Measurements from ENCODE around the gene ANXA7. TPM values are rescaled to one million over a fixed set of nuclear protein-coding genes. Genes with fewer than 3 reads are reported as not detected.

The ANXA7 gene
- total and polyA plus RNA-seq, 2 donors (not counting 3 experiments of a cell fraction or from before 2014, with no cell fraction given), result 56.5 to 81.6 TPM

DNA sequence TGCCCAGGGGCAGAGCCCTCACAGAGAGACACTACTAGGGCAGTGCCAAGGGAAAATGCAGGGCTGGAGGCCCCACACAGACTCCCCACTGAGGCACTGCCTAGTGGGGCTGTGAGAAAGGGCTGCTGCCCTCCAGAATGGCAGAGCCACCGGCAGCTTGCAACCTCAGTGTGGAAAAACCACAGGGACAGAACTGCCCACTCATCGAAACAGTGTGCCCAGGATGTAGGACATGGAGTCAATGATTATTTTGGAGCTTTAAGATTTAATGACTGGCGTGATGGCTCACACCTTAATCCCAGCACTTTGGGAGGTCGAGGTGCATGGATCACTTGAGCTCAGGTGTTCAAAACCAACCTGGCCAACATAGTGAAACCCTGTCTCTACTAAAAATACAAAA is 47.0 kb upstream of the ANXA7 start:
- FAIRE-seq, result no peak
- peaks cover 0 to 2% of the 10 kb centered on the region in 2 experiments for H3K36me3 ChIP-seq (ENCODE audit: control insufficient read depth in 2 of 2, extremely low read depth in 1 of 2, insufficient read depth in 2 of 2, low read length in 2 of 2)
- TF ChIP-seq, protein P1, sequence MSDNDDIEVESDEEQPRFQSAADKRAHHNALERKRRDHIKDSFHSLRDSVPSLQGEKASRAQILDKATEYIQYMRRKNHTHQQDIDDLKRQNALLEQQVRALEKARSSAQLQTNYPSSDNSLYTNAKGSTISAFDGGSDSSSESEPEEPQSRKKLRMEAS (IDR thresholded peaks at IDR 0.05; ENCODE audit: insufficient read depth, insufficient read length), result no peak
- no peak for TF ChIP-seq FOS (IDR thresholded peaks at IDR 0.05; ENCODE audit: borderline replicate concordance, insufficient read depth, low read length)
- TF ChIP-seq GATA2 (IDR thresholded peaks at IDR 0.05; ENCODE audit: insufficient read depth, insufficient read length, low read depth, low read length), result no peak
- no peak for TF ChIP-seq JUN (IDR thresholded peaks at IDR 0.05; ENCODE audit: borderline replicate concordance, insufficient read depth, insufficient read length, low read depth)
- TF ChIP-seq MYC (IDR thresholded peaks at IDR 0.05; ENCODE audit: low read depth, low read length), result no peak
- no peak for TF ChIP-seq POLR2AphosphoS5 (IDR thresholded peaks at IDR 0.05; ENCODE audit: insufficient read depth, low read depth, low read length)
- no peak for TF ChIP-seq CTCF (IDR thresholded peaks at IDR 0.05; ENCODE audit: extremely low read depth in 1 of 2, insufficient read depth in 1 of 2, low read depth in 1 of 2, low read length in 2 of 2)
- no peak for TF ChIP-seq POLR2A (IDR thresholded peaks at IDR 0.05; ENCODE audit: low read depth, low read length)
- TF ChIP-seq EZH2 (IDR thresholded peaks at IDR 0.05; ENCODE audit: borderline replicate concordance, low read depth, low read length, severe bottlenecking), result no peak
- no peaks in the 10 kb centered on the region for H3K27me3 ChIP-seq (ENCODE audit: control insufficient read depth in 2 of 2, insufficient read depth in 2 of 2, low read length in 2 of 2)
- ChIA-PET CTCF (no interaction called here), POLR2A (interaction anchor here (0.6 kb wide), 1 partner anchor 32 kb away, joined by 3 read pairs; no protein-coding TSS in a partner anchor)
- intact Hi-C loops (cut with micrococcal nuclease) (no loop called here), dilution Hi-C loops (cut with MboI; ENCODE audit: extremely low pct_ligation_motif_present, low sequenced_read_pairs) (no loop called here)
- H3K4me1 ChIP-seq (ENCODE audit: control insufficient read depth, extremely low read depth, insufficient read depth, low read length), result no peaks in the 10 kb centered on the region
- no peaks in the 10 kb centered on the region for H4K20me1 ChIP-seq (replicated peaks; ENCODE audit: control insufficient read depth, extremely low read depth, insufficient read depth, low read length)
- no peaks in the 10 kb centered on the region for H3K9me3 ChIP-seq (replicated peaks; ENCODE audit: control insufficient read depth, insufficient read depth, low read length)
- no peaks in the 10 kb centered on the region for H3K9me1 ChIP-seq (replicated peaks; ENCODE audit: control insufficient read depth, extremely low read depth, insufficient read depth, low read length)
- no peak overlapping the region for H3K9ac ChIP-seq (replicated peaks; ENCODE audit: extremely low read depth, insufficient read depth, low read length)
- no peaks in the 10 kb centered on the region for H3K79me2 ChIP-seq (ENCODE audit: control insufficient read depth, insufficient read depth, low read length)
- no peak overlapping the region for H3K27ac ChIP-seq (ENCODE audit: insufficient read depth, low read depth, low read length)
- H3K4me2 ChIP-seq (ENCODE audit: insufficient read depth, low read length), result no peak overlapping the region
- DNase-seq (ENCODE audit: low read depth, low spot score), result no peak
- H2AFZ ChIP-seq (ENCODE audit: low read depth, low read length), result no peak overlapping the region
- H3K4me3 ChIP-seq (replicated peaks in 1 of 3; ENCODE audit: insufficient read depth in 1 of 3, low read depth in 1 of 3, low read length in 3 of 3), result no peak overlapping the region
- no TSS peak for BruUV-seq (replicated peaks)

Measured in endothelial cell of umbilical vein (primary cell).